ENCODE results near the gene GPR161.

DNA sequence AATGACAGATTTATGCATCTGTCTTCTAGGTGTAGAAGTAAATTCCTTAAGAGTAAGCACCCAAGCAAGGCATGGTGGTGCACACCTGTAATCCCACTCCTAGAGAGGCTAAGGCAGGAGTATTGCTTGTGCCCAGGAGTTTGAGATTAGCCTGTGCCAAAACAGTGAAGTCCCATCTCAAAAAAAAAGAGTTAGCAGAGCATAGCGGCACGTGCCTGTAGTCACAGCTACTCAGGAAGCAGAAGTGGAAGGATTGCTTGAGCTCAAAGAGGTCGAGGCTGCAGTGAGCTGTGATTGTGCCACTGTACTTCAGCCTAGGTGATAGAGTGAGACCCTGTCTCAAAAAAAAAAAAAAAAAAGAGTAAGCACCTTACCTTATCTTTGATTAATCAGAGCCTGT, 26.9 kb upstream of the GPR161 start:
- TF ChIP-seq, protein P1, sequence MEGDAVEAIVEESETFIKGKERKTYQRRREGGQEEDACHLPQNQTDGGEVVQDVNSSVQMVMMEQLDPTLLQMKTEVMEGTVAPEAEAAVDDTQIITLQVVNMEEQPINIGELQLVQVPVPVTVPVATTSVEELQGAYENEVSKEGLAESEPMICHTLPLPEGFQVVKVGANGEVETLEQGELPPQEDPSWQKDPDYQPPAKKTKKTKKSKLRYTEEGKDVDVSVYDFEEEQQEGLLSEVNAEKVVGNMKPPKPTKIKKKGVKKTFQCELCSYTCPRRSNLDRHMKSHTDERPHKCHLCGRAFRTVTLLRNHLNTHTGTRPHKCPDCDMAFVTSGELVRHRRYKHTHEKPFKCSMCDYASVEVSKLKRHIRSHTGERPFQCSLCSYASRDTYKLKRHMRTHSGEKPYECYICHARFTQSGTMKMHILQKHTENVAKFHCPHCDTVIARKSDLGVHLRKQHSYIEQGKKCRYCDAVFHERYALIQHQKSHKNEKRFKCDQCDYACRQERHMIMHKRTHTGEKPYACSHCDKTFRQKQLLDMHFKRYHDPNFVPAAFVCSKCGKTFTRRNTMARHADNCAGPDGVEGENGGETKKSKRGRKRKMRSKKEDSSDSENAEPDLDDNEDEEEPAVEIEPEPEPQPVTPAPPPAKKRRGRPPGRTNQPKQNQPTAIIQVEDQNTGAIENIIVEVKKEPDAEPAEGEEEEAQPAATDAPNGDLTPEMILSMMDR (conservative IDR thresholded peaks at IDR 0.05; ENCODE audit: low read length), result no peak
- TF ChIP-seq EZH2phosphoT487 (IDR thresholded peaks at IDR 0.05; ENCODE audit: borderline replicate concordance), result no peak
